Keratinocyte (primary cell): Measurements from ENCODE around the gene SLC15A5. TPM values are rescaled to one million over a fixed set of nuclear protein-coding genes. Genes with fewer than 3 reads are reported as not detected.

Source experiments
- DNase-seq: peaks from one replicate; pipeline ENCODE4 v3.0.0-alpha.2; 2011; ENCODE audit warnings: low read depth, missing footprints, low spot score
- FAIRE-seq: peaks from 2 replicates; lab custom pipeline; 2011; peaks lifted over from hg19 to GRCh38; lab: Jason Lieb, UNC
- H2AFZ ChIP-seq: 2 replicates; pipeline ENCODE4 v1.6.0; 2012; ENCODE audit warnings: low read length, control low read depth, inconsistent platforms; ENCODE audit not compliant: control insufficient read depth
- H3K27ac ChIP-seq: 2 replicates; pipeline ENCODE4 v1.5.1; 2011; ENCODE audit warnings: low read length; ENCODE audit not compliant: control insufficient read depth, insufficient read depth
- H3K27me3 ChIP-seq: 3 replicates; pipeline ENCODE4 v1.6.0; 2011; ENCODE audit warnings: low read length; ENCODE audit not compliant: control insufficient read depth, insufficient read depth; ENCODE audit errors: extremely low read depth
- H3K36me3 ChIP-seq, 2 experiments: 2 replicates in 1 of 2; 3 replicates in 1 of 2; pipeline ENCODE4 v1.5.1; 2011; ENCODE audit warnings: low read length in 2 of 2, mild to moderate bottlenecking in 1 of 2; ENCODE audit not compliant: control insufficient read depth in 2 of 2, insufficient read depth in 2 of 2; ENCODE audit errors: extremely low read depth in 1 of 2
- H3K4me1 ChIP-seq: 3 replicates; pipeline ENCODE4 v1.5.1; 2011; ENCODE audit warnings: low read length; ENCODE audit not compliant: control insufficient read depth, insufficient read depth; ENCODE audit errors: extremely low read depth
- H3K4me2 ChIP-seq: 3 replicates; pipeline ENCODE4 v1.6.0; 2011; ENCODE audit warnings: low read depth, low read length; ENCODE audit not compliant: control insufficient read depth, insufficient read depth; ENCODE audit errors: extremely low read depth
- H3K4me3 ChIP-seq, 3 experiments: fragments of 200-600 bp in 1 of 3; sonication (generic) in 1 of 3; 2 replicates in 2 of 3; 3 replicates in 1 of 3; pipeline ENCODE4 v1.5.1; 2011 to 2016; ENCODE audit warnings: low read length in 3 of 3, mild to moderate bottlenecking in 3 of 3, control low read depth in 2 of 3, inconsistent platforms in 1 of 3, low read depth in 1 of 3, mixed read lengths in 1 of 3, mixed run types in 1 of 3, moderate library complexity in 1 of 3; ENCODE audit not compliant: control insufficient read depth in 2 of 3, insufficient read depth in 2 of 3; ENCODE audit errors: extremely low read depth in 1 of 3
- H3K79me2 ChIP-seq: 2 replicates; pipeline ENCODE4 v1.6.0; 2012; ENCODE audit warnings: low read length; ENCODE audit not compliant: control insufficient read depth, insufficient read depth
- H3K9ac ChIP-seq: 3 replicates; pipeline ENCODE4 v1.6.0; 2011; ENCODE audit warnings: low read length; ENCODE audit not compliant: control insufficient read depth, insufficient read depth; ENCODE audit errors: extremely low read depth
- H3K9me1 ChIP-seq: 3 replicates; pipeline ENCODE4 v1.6.0; 2011; ENCODE audit warnings: low read length; ENCODE audit not compliant: control insufficient read depth, insufficient read depth; ENCODE audit errors: extremely low read depth
- H3K9me3 ChIP-seq: 2 replicates; pipeline ENCODE4 v1.5.1; 2012; ENCODE audit warnings: low read depth, low read length; ENCODE audit not compliant: control insufficient read depth
- H4K20me1 ChIP-seq: 3 replicates; pipeline ENCODE4 v1.6.0; 2011; ENCODE audit warnings: low read length; ENCODE audit not compliant: control insufficient read depth, insufficient read depth; ENCODE audit errors: extremely low read depth
- CTCF ChIP-seq, 3 experiments: IDR thresholded peaks in 1 of 3; conservative IDR thresholded peaks in 1 of 3; optimal IDR thresholded peaks in 1 of 3; 2 replicates in 2 of 3; 3 replicates in 1 of 3; pipeline versions ENCODE3 to v1.5.1; 2011; ENCODE audit warnings: low read length in 3 of 3, mild to moderate bottlenecking in 3 of 3, moderate library complexity in 2 of 3, control low read depth in 1 of 3, inconsistent platforms in 1 of 3; ENCODE audit not compliant: insufficient read depth in 2 of 3; ENCODE audit errors: extremely low read depth in 1 of 3
- EZH2 ChIP-seq: IDR thresholded peaks from one replicate; pipeline ENCODE4 v1.6.1; 2012; ENCODE audit warnings: inconsistent platforms, mild to moderate bottlenecking, low read length, moderate library complexity
- dilution Hi-C: fragments of 300-500 bp; cut with MboI; formaldehyde crosslinking; loops from one replicate; pipeline ENCODE4 v1.7.0; 2020; ENCODE audit warnings: low sequenced_read_pairs; ENCODE audit not compliant: extremely low pct_ligation_motif_present
- polyA plus RNA-seq, 5 experiments: library from polyadenylated mRNA; depleted of rRNA in 3 of 5; stranded (reverse) in 3 of 5; stranded (forward) in 1 of 5; unstranded in 1 of 5; fragments of >200 nt; gene quantifications; 1 replicate in 1 of 5; 2 replicates in 3 of 5; 3 replicates in 1 of 5; pipeline versions ENCODE4 v1.2.1 to v1.2.3, GENCODE V29; 2011 to 2012; ENCODE audit warnings: missing spikeins in 2 of 5, low read depth in 1 of 5, low replicate concordance in 1 of 5

SLC15A5 gene
- polyA plus RNA-seq, 1 donor (not counting 4 experiments of a cell fraction or from before 2014, with no cell fraction given) = not detected

GRCh38 chr12:16245209-16245608 is 32.3 kb downstream of the SLC15A5 start:
- Histone ChIP-seq H3K9ac (no peak overlapping the region), H3K4me2 (no peak overlapping the region), H4K20me1 (no peaks in the 10 kb centered on the region), H2AFZ (no peak overlapping the region), H3K36me3 (no peaks in the 10 kb centered on the region), H3K9me3 (no peaks in the 10 kb centered on the region), H3K4me3 (no peak overlapping the region), H3K27me3 (no peaks in the 10 kb centered on the region), H3K9me1 (no peaks in the 10 kb centered on the region), H3K4me1 (no peaks in the 10 kb centered on the region), H3K79me2 (no peaks in the 10 kb centered on the region), H3K27ac (no peak overlapping the region)
- FAIRE-seq (no peak), DNase-seq (no peak)
- TF ChIP-seq CTCF (optimal IDR thresholded peaks at IDR 0.05 in 1 of 3, IDR thresholded peaks at IDR 0.05 in 1 of 3, conservative IDR thresholded peaks at IDR 0.05 in 1 of 3; ENCODE audit: extremely low read depth in 1 of 3, insufficient read depth in 2 of 3, low read length in 3 of 3) (no peak), EZH2 (no peak)
- dilution Hi-C loops = no loop called here

GRCh38 chr12:16243487-16244412 is 33.7 kb downstream of the SLC15A5 start:
- no peaks in the 10 kb centered on the region for H4K20me1 ChIP-seq
- no peak for FAIRE-seq
- no peak overlapping the region for H3K9ac ChIP-seq
- H3K4me2 ChIP-seq = no peak overlapping the region
- H3K27me3 ChIP-seq = no peaks in the 10 kb centered on the region
- H3K79me2 ChIP-seq = no peaks in the 10 kb centered on the region
- H3K4me3 ChIP-seq = no peak overlapping the region
- no peaks in the 10 kb centered on the region for H3K36me3 ChIP-seq
- no peaks in the 10 kb centered on the region for H3K4me1 ChIP-seq
- H3K27ac ChIP-seq = no peak overlapping the region
- H2AFZ ChIP-seq = no peak overlapping the region
- dilution Hi-C loops = no loop called here
- H3K9me1 ChIP-seq = no peaks in the 10 kb centered on the region
- no peaks in the 10 kb centered on the region for H3K9me3 ChIP-seq
- TF ChIP-seq CTCF (optimal IDR thresholded peaks at IDR 0.05 in 1 of 3, IDR thresholded peaks at IDR 0.05 in 1 of 3, conservative IDR thresholded peaks at IDR 0.05 in 1 of 3; ENCODE audit: extremely low read depth in 1 of 3, insufficient read depth in 2 of 3, low read length in 3 of 3) = no peak
- no peak for TF ChIP-seq EZH2
- no peak for DNase-seq
